K562 (cell line): Measurements from ENCODE around the gene CLCN6. TPM values are rescaled to one million over a fixed set of nuclear protein-coding genes. Genes with fewer than 3 reads are reported as not detected.
A peak's percentile ranks its signal among the peaks of the same experiment; 100 is the strongest.

ENCODE experiments used
- CBX8 ChIP-seq: fragments of 200-600 bp; sonication (generic); IDR thresholded peaks from 2 replicates; pipeline ENCODE4 v1.6.1; 2012; ENCODE audit warnings: borderline replicate concordance, mixed run types, low read depth, mild to moderate bottlenecking, moderate library complexity, mixed read lengths, low read length, control low read depth, inconsistent platforms; ENCODE audit not compliant: poor library complexity, severe bottlenecking; ENCODE audit errors: extremely low read depth
- EZH2 ChIP-seq: IDR thresholded peaks from 2 replicates; pipeline ENCODE4 v1.6.1; 2012; ENCODE audit warnings: low read depth, mild to moderate bottlenecking, inconsistent platforms, low read length, borderline replicate concordance
- ILK ChIP-seq: fragments of 450-650 bp; IDR thresholded peaks from 2 replicates; pipeline ENCODE4 v1.6.1; 2016; ENCODE audit warnings: missing genetic modification characterization, low read depth, mild to moderate bottlenecking, missing compliant biosample characterization, moderate library complexity, borderline replicate concordance
- KHSRP ChIP-seq: fragments of 450-650 bp; IDR thresholded peaks from 2 replicates; pipeline ENCODE4 v1.6.1; 2017
- LARP7 ChIP-seq: fragments of 450-650 bp; IDR thresholded peaks from 2 replicates; pipeline ENCODE4 v1.6.1; 2016
- MIER1 ChIP-seq: fragments of 450-650 bp; IDR thresholded peaks from 2 replicates; pipeline ENCODE4 v1.6.1; 2016; ENCODE audit warnings: antibody characterized with exemption, mild to moderate bottlenecking, low read depth
- MTA3 ChIP-seq: fragments of 450-650 bp; formaldehyde crosslinking; IDR thresholded peaks from 2 replicates; pipeline ENCODE4 v1.6.1; 2017; ENCODE audit warnings: mild to moderate bottlenecking, borderline replicate concordance
- NFATC3 ChIP-seq: fragments of 450-650 bp; IDR thresholded peaks from 2 replicates; pipeline ENCODE4 v1.6.1; 2017; ENCODE audit warnings: mild to moderate bottlenecking
- RAD21 ChIP-seq, 2 experiments: fragments of 250-450 bp in 1 of 2; fragments of 450-650 bp in 1 of 2; sonication (Bioruptor Pico) in 1 of 2; formaldehyde crosslinking in 1 of 2; IDR thresholded peaks in 1 of 2; conservative IDR thresholded peaks in 1 of 2; 2 replicates each; pipeline versions ENCODE4 v1.4.0 to v1.8.0; 2020 to 2022; ENCODE audit warnings: mild to moderate bottlenecking in 2 of 2, moderate library complexity in 1 of 2
- SMARCE1 ChIP-seq: fragments of 450-650 bp; IDR thresholded peaks from 2 replicates; pipeline ENCODE4 v1.7.1; 2016; ENCODE audit warnings: mild to moderate bottlenecking
- TFAM ChIP-seq: fragments of 250-450 bp; sonication (Bioruptor Pico); conservative IDR thresholded peaks from 2 replicates; pipeline ENCODE4 v1.5.0; 2021; ENCODE audit warnings: mild to moderate bottlenecking, moderate library complexity
- TSC22D4 ChIP-seq: fragments of 450-650 bp; IDR thresholded peaks from 2 replicates; pipeline ENCODE4 v1.6.1; 2016; ENCODE audit warnings: missing genetic modification characterization, missing biosample characterization, control low read depth
- ZKSCAN3 ChIP-seq: fragments of 250-450 bp; sonication (Bioruptor Pico); IDR thresholded peaks from 2 replicates; pipeline ENCODE4 v1.4.0; 2020
- ZNF239 ChIP-seq: fragments of 250-450 bp; sonication (Bioruptor Pico); IDR thresholded peaks from 2 replicates; pipeline ENCODE4 v1.4.0; 2020; ENCODE audit warnings: mild to moderate bottlenecking
- ZNF274 ChIP-seq: IDR thresholded peaks from 2 replicates; pipeline ENCODE4 v1.6.1; 2011; ENCODE audit warnings: low read depth, mild to moderate bottlenecking, low read length, moderate library complexity, borderline replicate concordance
- ZNF436 ChIP-seq: fragments of 250-450, 450-650 bp; sonication (Bioruptor Pico); formaldehyde crosslinking; IDR thresholded peaks from 2 replicates; pipeline ENCODE4 v1.7.0; 2020; ENCODE audit warnings: mild to moderate bottlenecking
- ZNF583 ChIP-seq: fragments of 250-450 bp; sonication (Bioruptor Pico); IDR thresholded peaks from 2 replicates; pipeline ENCODE4 v1.4.0; 2020
- polyA plus RNA-seq, 8 experiments: library from polyadenylated mRNA; depleted of rRNA in 4 of 8; stranded (reverse) in 5 of 8; unstranded in 3 of 8; fragments of >200 nt; fragmentation: Nextera tagmentation in 2 of 8; fragmentation: Illumina TruSeq in 1 of 8; extraction: Ambion mirVana in 2 of 8; extraction: Trizol in 1 of 8; gene quantifications; 2 replicates each; pipeline versions ENCODE4 v1.2.1 to v1.2.3, GENCODE V29; 2011 to 2014; ENCODE audit warnings: inconsistent platforms in 1 of 8, missing spikeins in 1 of 8
- total RNA-seq, 7 experiments: library from RNA; depleted of rRNA in 6 of 7; stranded (reverse); fragments of >200 nt in 6 of 7; fragmentation: Illumina TruSeq in 2 of 7; extraction: Trizol in 2 of 7; gene quantifications; 2 replicates each; pipeline versions ENCODE4 v1.2.1 to v1.2.3, GENCODE V29; 2011 to 2021; ENCODE audit warnings: low replicate concordance in 1 of 7
- TF ChIP-seq, protein P1 (sequence below): sonication (generic); formaldehyde crosslinking; IDR thresholded peaks from 2 replicates; pipeline ENCODE4 v1.8.0; 2022; ENCODE audit warnings: mild to moderate bottlenecking, low read depth, missing genetic modification reagents
- TF ChIP-seq, protein P2 (sequence below): fragments of 250-450 bp; sonication (Bioruptor Pico); IDR thresholded peaks from 2 replicates; pipeline ENCODE4 v1.5.0; 2021
- TF ChIP-seq, protein P3 (sequence below), 2 experiments: fragments of 450-650 bp in 1 of 2; sonication (generic) in 1 of 2; formaldehyde crosslinking in 1 of 2; IDR thresholded peaks in 1 of 2; conservative IDR thresholded peaks in 1 of 2; 2 replicates each; pipeline versions ENCODE4 v1.6.1 to v1.8.1; 2016 to 2023; ENCODE audit warnings: mild to moderate bottlenecking in 2 of 2, moderate library complexity in 2 of 2, inconsistent platforms in 1 of 2, missing genetic modification reagents in 1 of 2
- TF ChIP-seq, protein P4 (sequence below): IDR thresholded peaks from 2 replicates; pipeline ENCODE4 v1.6.1; 2016; ENCODE audit warnings: missing genetic modification characterization, missing compliant biosample characterization
- TF ChIP-seq, protein P5 (sequence below): fragments of 450-650 bp; IDR thresholded peaks from 2 replicates; pipeline ENCODE4 v1.6.1; 2016; ENCODE audit warnings: low read depth, mild to moderate bottlenecking, moderate library complexity

Gene CLCN6
- total and polyA plus RNA-seq, 9 of the 15 experiments (the other 6 are each of a cell fraction or from before 2014, with no cell fraction given), result 2.0 to 21.8 (median 13.6) TPM

DNA sequence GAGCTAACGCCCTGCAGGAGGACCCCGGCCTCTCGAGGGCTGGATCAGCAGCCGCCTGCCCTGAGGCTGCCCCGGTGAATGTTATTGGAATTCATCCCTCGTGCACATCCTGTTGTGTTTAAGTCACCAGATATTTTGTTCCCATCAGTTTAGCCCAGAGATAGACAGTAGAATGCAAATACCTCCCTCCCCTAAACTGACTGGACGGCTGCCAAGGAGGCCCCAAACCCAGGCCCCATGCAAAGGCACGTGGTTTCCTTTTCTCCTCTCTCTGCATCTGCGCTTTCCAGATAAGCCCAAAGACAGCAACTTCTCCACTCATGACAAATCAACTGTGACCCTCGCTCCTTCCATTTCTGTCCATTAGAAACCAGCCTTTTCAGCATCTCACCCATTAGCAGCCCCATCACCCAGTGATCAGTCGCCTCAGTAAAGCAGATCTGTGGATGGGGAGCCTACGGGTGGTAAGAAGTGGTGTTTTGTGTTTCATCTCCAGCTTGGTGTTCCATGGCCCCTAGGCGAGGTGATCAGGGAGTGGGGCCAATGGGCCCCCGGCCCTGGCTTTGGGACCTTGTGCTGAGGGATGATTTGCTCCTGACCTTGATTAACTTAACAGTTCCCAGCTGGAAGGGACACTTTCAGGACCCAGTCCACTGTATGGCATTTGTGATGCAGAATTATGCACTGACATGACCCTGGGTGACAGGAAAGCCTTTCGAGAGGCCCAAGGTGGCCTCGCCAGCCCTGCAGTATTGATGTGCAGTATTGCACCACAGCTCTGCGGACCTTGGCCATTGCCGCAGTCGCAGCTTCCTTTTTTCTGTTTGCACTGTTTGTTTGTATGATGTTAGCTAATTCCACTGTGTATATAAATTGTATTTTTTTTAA is 36.4 kb downstream of the CLCN6 start (continued):
- peak; percentile 84 for TF ChIP-seq MIER1
- TF ChIP-seq TFAM (CRISPR knock-in tag), result no peak
- TF ChIP-seq, protein P1, sequence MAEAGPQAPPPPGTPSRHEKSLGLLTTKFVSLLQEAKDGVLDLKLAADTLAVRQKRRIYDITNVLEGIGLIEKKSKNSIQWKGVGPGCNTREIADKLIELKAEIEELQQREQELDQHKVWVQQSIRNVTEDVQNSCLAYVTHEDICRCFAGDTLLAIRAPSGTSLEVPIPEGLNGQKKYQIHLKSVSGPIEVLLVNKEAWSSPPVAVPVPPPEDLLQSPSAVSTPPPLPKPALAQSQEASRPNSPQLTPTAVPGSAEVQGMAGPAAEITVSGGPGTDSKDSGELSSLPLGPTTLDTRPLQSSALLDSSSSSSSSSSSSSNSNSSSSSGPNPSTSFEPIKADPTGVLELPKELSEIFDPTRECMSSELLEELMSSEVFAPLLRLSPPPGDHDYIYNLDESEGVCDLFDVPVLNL, result no peak
- TF ChIP-seq, protein P2, sequence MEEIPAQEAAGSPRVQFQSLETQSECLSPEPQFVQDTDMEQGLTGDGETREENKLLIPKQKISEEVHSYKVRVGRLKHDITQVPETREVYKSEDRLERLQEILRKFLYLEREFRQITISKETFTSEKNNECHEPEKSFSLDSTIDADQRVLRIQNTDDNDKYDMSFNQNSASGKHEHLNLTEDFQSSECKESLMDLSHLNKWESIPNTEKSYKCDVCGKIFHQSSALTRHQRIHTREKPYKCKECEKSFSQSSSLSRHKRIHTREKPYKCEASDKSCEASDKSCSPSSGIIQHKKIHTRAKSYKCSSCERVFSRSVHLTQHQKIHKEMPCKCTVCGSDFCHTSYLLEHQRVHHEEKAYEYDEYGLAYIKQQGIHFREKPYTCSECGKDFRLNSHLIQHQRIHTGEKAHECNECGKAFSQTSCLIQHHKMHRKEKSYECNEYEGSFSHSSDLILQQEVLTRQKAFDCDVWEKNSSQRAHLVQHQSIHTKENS, result no peak
- no peak for TF ChIP-seq LARP7
- TF ChIP-seq SMARCE1, result peak; percentile 96
- peak in 1 of 2 experiments; percentile 26; a peak in 2 of 4 replicates for TF ChIP-seq RAD21 (CRISPR knock-in tag; conservative IDR thresholded peaks at IDR 0.05 in 1 of 2, IDR thresholded peaks at IDR 0.05 in 1 of 2)
- no peak for TF ChIP-seq ZNF436 (CRISPR knock-in tag)
- no peak for TF ChIP-seq KHSRP
- no peak for TF ChIP-seq TSC22D4 (tag)
- TF ChIP-seq NFATC3, result no peak
- TF ChIP-seq, protein P3, sequence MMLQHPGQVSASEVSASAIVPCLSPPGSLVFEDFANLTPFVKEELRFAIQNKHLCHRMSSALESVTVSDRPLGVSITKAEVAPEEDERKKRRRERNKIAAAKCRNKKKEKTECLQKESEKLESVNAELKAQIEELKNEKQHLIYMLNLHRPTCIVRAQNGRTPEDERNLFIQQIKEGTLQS (IDR thresholded peaks at IDR 0.05), result peak; percentile 31; the same call in 1 of the 2 replicates
- TF ChIP-seq, protein P3 (CRISPR knock-in tag; conservative IDR thresholded peaks at IDR 0.05), result peak; percentile 80
- TF ChIP-seq EZH2, result no peak
- TF ChIP-seq, protein P4, sequence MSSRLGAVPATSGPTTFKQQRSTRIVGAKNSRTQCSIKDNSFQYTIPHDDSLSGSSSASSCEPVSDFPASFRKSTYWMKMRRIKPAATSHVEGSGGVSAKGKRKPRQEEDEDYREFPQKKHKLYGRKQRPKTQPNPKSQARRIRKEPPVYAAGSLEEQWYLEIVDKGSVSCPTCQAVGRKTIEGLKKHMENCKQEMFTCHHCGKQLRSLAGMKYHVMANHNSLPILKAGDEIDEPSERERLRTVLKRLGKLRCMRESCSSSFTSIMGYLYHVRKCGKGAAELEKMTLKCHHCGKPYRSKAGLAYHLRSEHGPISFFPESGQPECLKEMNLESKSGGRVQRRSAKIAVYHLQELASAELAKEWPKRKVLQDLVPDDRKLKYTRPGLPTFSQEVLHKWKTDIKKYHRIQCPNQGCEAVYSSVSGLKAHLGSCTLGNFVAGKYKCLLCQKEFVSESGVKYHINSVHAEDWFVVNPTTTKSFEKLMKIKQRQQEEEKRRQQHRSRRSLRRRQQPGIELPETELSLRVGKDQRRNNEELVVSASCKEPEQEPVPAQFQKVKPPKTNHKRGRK, result no peak
- TF ChIP-seq ZNF583 (CRISPR knock-in tag), result peak; percentile 58; the same call in 1 of the 2 replicates
- TF ChIP-seq ZKSCAN3, result no peak
- peak; percentile 16; the same call in 1 of the 2 replicates for TF ChIP-seq ZNF239
- no peak; the same call in 1 of the 2 replicates for TF ChIP-seq ZNF274
- peak; percentile 92 for TF ChIP-seq MTA3
- TF ChIP-seq, protein P5, sequence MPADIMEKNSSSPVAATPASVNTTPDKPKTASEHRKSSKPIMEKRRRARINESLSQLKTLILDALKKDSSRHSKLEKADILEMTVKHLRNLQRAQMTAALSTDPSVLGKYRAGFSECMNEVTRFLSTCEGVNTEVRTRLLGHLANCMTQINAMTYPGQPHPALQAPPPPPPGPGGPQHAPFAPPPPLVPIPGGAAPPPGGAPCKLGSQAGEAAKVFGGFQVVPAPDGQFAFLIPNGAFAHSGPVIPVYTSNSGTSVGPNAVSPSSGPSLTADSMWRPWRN, result peak; percentile 68; the same call in 1 of the 2 replicates
- no peak for TF ChIP-seq CBX8
- no peak for TF ChIP-seq ILK (tag)
